Fibroblast of upper back skin (primary cell): ENCODE results near the gene CFHR4.
"Not testable (repeated sequence)": the region's sequence is repeated elsewhere in the genome, so short reads cannot be mapped to it uniquely, and the experiment has no call there.

ENCODE experiments used
- DNase-seq: peaks from one replicate; pipeline ENCODE4 v3.0.0-alpha.2; 2013

The CFHR4 gene

GRCh38 chr1:196943568-196943967, 55.7 kb downstream of the CFHR4 start, which contains the start of gene CFHR2:
CFHR2 (plus strand) TSS chr1:196943738; CDS start chr1:196943881, 143 bp downstream.
- DNase-seq, result not testable (repeated sequence)

- no peak for DNase-seq
Measured at GRCh38 chr1:196951711-196952394, 64.0 kb downstream of the CFHR4 start.

- DNase-seq, result no peak
Measured at GRCh38 chr1:196954778-196955177, 66.9 kb downstream of the CFHR4 start.

GRCh38 chr1:196955926-196956325, 68.1 kb downstream of the CFHR4 start:
- DNase-seq, result no peak

- DNase-seq, result no peak
Measured at GRCh38 chr1:196960854-196961253, 73.0 kb downstream of the CFHR4 start.
